Kidney epithelial cell (primary cell): ENCODE results near the gene HTRA2. TPM values are rescaled to one million over a fixed set of nuclear protein-coding genes. Genes with fewer than 3 reads are reported as not detected.
A peak's percentile ranks its signal among the peaks of the same experiment; 100 is the strongest.

Source experiments
- DNase-seq: peaks from one replicate; pipeline ENCODE4 v3.0.0-alpha.2; 2010; ENCODE audit warnings: low read depth
- H3K27me3 ChIP-seq: 2 replicates; pipeline ENCODE4 v1.6.0; 2011; ENCODE audit warnings: low read length; ENCODE audit not compliant: control insufficient read depth, insufficient read depth
- H3K36me3 ChIP-seq: 2 replicates; pipeline ENCODE4 v1.5.1; 2011; ENCODE audit warnings: low read length; ENCODE audit not compliant: control insufficient read depth, insufficient read depth
- H3K4me3 ChIP-seq: 2 replicates; pipeline ENCODE4 v1.5.1; 2011; ENCODE audit warnings: low read depth, mild to moderate bottlenecking, control low read depth, low read length
- total RNA-seq: library from RNA; depleted of rRNA; stranded (reverse); fragments of >200 nt; gene quantifications from 2 replicates; pipeline ENCODE4 v1.2.3, GENCODE V29; 2015
- TF ChIP-seq, protein P1 (sequence below): IDR thresholded peaks from 2 replicates; pipeline ENCODE4 v1.5.1; 2011; ENCODE audit warnings: mild to moderate bottlenecking, moderate library complexity, low read length, control low read depth, inconsistent platforms; ENCODE audit not compliant: insufficient read depth, poor library complexity, severe bottlenecking

HTRA2 gene
- total RNA-seq, 1 donor from 2014 or later = 35.1 TPM

DNA sequence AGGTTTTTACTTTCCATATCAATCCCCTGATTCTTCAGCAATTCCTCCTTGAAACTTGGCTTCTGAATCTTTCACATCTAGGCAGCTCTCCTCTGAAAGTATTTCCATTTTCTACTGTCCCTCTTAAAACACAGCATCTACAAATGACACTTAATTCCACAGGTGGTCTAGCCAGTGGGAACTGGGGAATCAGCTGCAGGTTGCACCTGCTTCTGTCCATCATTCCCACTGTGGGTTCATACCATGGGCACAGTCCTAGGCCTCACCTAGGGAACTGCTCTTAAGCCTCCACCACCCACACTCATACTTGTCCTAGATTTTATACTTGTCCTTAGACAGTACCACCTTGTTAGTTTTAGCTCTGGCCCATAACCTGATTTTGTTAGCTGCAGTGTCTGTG is 21.8 kb downstream of the HTRA2 start:
- Histone ChIP-seq H3K4me3 (no peak overlapping the region), H3K27me3 (no peaks in the 10 kb centered on the region), H3K36me3 (no peaks in the 10 kb centered on the region)
- TF ChIP-seq, protein P1, sequence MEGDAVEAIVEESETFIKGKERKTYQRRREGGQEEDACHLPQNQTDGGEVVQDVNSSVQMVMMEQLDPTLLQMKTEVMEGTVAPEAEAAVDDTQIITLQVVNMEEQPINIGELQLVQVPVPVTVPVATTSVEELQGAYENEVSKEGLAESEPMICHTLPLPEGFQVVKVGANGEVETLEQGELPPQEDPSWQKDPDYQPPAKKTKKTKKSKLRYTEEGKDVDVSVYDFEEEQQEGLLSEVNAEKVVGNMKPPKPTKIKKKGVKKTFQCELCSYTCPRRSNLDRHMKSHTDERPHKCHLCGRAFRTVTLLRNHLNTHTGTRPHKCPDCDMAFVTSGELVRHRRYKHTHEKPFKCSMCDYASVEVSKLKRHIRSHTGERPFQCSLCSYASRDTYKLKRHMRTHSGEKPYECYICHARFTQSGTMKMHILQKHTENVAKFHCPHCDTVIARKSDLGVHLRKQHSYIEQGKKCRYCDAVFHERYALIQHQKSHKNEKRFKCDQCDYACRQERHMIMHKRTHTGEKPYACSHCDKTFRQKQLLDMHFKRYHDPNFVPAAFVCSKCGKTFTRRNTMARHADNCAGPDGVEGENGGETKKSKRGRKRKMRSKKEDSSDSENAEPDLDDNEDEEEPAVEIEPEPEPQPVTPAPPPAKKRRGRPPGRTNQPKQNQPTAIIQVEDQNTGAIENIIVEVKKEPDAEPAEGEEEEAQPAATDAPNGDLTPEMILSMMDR = no peak
- DNase-seq = no peak

DNA sequence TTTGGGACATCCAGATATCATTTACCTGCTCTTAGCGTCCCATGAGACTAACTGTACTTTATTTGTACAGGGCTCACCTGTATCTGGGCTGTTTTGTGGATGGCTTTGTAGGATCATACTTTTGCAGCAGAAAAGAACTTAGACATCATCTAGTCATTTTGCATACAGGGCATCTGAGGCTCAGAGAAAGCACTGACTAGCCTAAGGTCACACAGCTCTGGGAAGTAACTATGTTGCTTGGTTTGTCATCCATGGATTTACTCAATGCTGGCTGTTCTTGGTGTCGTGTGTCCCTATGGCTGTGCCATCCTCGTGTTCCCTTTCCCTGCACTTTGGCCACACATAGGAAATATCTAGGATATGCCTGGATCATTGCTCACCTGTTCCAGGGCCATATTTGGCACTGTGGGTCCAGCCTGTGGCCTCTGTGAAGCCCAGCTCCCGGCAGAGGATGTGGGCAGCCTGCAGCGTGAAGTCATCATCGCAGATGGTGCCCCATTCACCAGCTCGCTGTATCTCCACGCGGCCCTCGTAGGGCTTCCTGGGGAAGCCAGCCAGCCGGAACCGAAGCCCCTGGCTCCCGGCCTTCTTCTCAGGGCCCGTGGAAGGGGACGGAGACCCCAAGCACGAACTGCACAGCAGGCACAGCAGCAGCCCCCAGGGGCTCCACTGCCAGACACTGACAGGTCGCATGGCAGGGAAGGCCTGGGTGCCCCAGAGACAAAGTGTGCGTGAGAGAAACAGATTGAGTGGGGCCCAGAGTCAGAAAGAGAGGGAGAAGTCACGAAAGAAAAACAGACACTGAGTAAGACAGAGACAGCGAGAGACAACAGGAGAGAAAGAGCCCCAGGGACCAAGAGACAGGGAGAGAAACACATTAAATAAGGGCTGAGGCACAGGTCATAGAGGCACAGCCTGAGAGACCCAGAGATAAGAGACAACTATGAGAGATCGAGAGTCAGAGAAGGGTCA is 22.5 kb downstream of the HTRA2 start:
- Histone ChIP-seq H3K36me3 (no peaks in the 10 kb centered on the region), H3K4me3 (no peak overlapping the region), H3K27me3 (no peaks in the 10 kb centered on the region)
- TF ChIP-seq, protein P1 = no peak
- DNase-seq = no peak

DNA sequence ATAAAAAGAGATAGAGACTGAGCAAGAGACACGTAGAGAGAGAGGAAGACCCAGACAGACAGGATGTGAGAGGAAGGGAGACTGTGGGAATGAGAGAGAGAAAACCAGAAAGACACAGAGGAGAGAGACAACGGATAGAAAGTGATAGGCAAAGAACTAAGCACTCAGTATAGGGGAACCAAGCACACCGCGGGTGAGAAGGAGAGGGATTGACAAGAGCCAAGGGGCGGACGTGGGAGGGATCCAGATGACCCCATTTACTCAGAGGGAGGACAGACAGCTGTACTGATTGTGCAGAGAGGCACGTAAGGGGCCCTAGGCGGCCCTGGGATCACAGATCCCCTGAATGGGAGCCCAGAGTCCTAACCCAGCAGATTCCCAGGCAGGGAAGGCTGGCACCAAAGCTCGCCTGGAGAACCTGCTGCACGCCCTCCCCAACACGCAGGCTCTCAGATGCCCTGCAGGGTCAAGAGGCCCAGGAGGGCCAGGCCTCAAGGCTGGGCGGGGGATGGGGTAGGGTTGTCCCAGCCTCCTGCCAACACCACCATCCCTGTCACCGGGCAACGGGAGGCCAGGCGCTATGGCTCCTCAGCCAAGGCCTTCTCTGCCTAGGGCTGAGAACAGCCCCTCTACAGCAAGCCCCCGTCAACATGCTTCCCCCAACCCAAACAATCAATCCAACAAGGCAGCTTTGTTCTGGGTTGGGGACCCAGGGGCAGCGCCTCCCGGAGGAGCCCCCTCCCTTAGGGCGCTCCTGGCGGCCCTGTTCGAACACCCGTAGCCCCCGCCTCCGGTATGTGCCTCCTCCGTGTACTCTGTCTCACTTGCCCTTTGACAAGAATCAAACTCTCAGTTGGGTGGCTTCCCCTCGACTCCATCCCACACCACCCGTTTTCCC is 23.4 kb downstream of the HTRA2 start:
- TF ChIP-seq, protein P1 = no peak
- DNase-seq = no peak
- peak overlapping the region; percentile 80 for H3K4me3 ChIP-seq
- H3K36me3 ChIP-seq = no peaks in the 10 kb centered on the region
- no peaks in the 10 kb centered on the region for H3K27me3 ChIP-seq

DNA sequence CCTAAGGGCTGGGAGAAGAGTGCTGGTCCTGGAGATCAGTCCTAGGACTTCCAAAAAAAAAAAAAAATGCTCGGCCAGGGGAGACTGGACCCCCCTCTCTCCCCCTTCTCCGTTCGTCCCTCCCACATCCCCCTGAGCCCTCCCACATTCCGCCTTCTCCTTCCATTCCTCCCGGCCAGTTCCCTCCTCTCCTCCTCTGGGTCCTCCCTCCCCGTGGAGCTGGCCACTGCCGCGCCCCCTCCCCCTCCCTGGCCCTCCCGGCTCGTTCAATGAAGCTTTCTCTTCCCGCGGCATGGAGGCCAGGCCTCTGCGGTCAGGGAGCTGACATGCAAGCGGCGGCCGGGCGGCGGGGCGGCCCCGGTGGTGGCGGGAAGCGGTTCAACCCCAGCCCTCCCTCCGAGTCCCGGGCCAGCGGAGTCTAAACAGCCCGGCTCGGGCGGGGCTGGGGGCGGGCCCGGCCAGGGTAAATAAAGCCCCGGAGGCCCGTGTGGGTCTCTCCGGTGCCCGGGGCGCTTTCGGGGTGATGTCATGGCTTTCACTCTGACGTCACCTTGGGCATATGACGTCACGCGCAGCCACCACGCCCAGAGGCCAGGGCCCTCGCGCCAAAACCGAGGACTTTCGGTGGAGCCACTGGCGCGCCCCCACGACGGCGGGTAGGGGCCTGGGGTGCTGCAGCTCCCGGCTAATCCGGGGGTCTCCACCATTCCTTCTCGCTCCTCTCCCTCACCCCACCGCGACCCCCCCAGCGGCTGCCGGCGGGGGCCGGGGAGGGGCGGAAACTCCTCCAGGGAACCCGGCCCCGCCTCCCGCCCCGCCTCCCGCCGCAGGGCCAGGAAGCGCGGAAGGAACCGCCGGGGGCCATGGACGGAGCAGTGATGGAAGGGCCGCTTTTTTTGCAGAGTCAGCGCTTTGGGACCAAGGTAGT is 24.4 kb downstream of the HTRA2 start, which contains the start of the genes DOK1 and LOXL3:
Gene DOK1 (plus strand): TSS at position 829 of the 928 bp plus-strand sequence. CDS start 35 bp downstream, at position 864.
Gene LOXL3 (minus strand): TSS at position 51 of the 928 bp plus-strand sequence. CDS start 1,308 bp downstream, outside the sequence.
- DNase-seq = no peak
- Histone ChIP-seq H3K36me3 (no peaks in the 10 kb centered on the region), H3K4me3 (peak within 1 kb of the TSS; percentile 80), H3K27me3 (no peaks in the 10 kb centered on the region)
- TF ChIP-seq, protein P1 = no peak
